ENCODE measurements around the gene RAPGEF5. TPM values are rescaled to one million over a fixed set of nuclear protein-coding genes. Genes with fewer than 3 reads are reported as not detected.

The RAPGEF5 gene
- polyA plus RNA-seq, 1 donor, result 13.9 TPM

DNA sequence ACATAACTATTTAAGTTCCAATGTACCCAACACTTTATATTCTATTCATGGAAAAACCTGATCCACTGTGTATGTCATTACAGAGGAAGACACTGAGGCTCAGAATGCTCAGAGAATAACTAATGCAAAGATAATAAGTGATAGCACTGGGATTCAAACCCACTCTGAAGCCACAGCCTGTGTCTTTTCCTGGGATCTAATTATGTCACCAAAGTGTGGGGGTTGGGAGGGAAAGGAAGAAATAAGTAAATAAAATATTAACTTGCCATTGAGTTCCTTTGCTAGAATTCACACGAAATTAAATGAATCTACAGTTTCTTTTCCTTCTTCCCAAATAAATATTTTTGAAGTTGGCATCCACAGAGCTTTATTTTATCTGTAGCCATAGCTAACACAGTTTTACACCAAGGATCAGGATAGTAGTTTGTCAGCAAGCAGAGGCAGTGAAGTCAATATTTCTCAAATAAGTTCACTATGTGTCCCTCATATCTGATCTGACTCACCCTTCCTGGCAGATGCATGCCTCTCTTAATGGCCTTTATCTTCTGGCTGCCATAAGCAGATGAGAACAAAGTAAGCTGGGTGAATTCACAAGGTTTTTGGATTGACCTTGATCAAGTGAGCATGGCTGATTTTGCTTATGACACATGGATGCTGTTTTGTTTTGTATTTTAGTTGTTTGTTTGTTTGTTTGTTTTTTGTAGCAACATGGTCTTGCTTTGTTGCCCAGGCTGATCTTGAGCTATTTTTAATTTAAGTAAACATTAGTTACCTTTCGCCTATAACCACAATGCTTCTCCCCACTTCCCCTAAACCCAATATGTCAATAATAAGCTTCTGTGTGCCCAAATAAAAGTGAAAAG is 6.3 kb downstream of the RAPGEF5 start:
- DNase-seq (ENCODE audit: low read depth), result no peak

DNA sequence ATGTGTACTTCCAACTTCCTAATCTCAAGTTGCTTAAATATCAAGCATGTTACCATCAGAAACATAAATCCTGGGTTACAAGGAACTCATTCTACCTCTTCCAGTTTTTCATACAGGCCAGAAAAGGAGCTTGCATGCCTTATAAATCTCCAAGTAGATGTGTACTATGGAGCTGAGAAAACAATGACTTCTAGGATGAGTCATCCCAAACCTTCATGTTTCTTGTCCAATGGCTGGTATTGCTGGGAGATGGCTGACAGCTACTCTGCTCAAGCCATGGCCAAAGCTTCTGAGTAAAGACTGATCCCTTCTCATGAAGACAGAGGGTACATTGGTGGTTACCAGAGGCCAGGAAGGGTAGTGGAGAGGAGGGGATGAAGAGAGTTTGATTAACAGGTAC is 8.6 kb downstream of the RAPGEF5 start:
- DNase-seq (ENCODE audit: low read depth), result no peak

DNA sequence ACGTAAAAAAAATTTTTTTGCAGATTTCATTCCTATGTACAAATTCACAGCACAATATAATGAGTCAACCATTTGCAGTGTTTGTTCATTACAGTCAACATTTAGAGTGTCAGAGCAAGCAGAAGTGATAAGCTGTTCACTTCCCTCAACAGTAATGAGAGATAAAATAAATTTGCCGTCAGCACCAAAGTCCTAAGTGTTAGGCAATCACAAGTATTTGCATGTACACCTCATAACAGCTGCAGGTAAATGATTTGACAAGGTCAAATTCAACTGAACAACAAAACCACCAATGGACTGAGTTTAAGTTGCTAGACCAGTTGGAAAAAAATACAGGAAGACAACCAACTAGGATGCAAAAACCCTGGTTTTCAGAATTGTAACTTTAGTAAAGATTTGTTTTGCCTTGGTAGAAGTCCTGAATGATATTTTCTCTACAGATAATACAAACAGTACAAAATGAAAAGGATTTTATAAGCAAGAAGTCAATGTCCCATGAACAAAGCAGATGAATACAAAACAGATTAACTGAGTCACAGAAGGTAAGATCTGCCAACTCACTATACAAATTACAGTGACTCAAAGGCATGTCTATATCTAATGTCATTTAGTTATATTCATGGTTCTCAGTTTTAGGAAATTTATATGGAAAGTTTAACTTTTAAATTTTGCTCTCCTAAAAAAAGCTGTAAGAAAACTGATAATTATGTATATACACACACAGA is 10.4 kb downstream of the RAPGEF5 start:
- DNase-seq (ENCODE audit: low read depth), result no peak

DNA sequence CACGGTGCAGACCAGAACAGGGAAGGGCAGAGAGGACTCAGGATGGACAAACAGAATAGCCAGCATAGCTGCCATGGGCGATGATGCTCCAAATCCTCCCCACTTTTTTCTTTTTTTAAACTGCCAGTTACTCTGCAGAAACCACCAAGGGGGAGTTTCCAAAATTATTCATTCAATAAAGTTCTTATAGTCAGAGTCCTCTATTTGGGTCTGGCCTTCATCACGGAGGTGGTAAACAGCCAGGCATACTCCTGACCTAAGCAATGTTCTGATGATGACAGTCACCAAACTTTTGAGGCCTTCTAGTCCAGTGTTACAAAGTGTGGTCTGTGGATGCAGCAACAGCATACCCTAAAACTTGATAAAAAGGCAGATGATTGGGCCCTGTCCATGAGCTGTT is 12.3 kb downstream of the RAPGEF5 start:
- DNase-seq (ENCODE audit: low read depth), result no peak

DNA sequence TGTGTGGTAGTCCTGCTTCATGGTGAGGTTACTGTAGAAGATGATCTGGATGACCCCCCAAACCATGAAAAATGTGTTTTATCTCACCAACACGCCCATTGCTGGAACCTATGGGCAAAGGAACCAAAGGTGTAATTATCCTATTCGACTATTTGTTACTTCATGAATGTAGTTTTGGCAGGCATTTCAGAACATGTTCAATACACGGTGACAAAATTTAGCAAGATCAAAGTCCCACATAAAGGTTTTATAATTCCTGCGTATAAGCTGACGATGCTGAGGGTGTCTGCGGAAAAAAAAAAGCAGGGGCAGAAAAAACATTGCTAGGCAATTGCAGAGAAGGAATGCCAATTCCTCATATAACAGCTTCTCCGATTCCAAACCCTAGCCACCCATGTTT is 13.3 kb downstream of the RAPGEF5 start:
- DNase-seq (ENCODE audit: low read depth), result no peak

DNA sequence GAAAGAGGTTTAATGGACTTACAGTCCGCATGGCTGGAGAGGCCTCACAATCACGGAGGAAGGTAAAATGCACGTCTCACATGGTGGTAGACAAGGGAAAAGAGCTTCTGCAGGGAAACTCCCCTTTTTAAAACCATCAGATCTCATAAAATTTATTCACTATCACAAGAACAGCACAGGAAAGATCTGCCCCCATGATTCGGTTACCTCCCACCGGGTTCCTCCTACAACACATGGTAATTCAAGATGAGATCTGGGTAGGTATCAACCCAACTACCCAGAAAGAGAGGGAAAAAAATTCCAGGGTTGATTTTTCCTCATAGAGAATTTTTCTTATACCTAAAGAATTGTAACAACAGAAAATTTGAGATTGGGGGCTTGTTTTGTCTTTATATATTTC is 13.9 kb downstream of the RAPGEF5 start:
- DNase-seq (ENCODE audit: low read depth), result no peak

DNA sequence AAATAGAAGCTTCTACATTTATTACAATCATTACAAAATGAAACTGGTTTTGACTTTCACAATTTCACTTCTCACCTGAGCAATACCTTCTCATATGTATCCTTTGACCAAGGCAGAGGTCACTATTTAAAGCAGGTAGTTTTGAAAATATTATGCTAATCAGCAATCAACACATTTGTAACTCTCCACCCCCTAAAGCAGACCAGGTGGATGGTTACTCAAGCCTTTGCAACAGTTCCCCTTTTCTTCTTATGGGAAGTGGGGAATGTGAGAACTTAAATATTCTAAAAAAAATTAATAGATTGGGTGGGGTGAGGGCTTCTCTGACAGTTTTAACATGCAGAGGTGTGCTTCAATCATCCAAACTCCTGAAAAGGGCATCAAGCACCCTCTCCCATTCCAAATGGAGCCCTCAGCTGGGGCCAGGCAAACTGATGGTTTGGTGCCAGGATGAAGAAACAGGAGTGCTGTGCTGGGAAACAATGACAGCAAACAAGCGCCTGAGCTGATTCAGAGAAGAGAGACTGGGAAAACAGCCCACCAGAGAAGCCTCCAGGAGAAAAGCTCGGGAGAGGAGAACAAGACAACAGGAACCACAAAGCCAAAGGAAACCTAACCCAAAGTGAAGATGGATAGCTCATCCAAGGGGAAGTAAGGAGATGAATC is 17.1 kb downstream of the RAPGEF5 start:
- no peak for DNase-seq (ENCODE audit: low read depth)

DNA sequence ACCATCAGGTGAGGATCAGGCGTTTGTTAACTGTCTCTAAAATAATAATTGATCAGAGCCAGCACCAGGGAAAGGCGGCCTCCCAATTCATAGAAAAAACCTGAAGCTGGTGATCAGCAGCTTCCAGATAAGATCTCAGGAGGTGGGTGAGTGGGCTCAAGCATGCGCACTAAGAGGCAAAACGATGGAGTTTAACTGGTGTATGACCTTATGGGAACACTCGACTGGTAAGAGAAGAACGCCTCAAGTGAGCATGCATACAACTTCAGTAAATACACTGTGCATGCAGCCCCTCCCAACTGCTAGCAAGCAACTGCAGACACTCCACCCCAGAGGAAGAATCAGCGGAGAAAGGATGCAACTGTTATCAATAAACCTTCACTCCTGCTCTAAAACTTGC is 18.1 kb downstream of the RAPGEF5 start:
- no peak for DNase-seq (ENCODE audit: low read depth)

DNA sequence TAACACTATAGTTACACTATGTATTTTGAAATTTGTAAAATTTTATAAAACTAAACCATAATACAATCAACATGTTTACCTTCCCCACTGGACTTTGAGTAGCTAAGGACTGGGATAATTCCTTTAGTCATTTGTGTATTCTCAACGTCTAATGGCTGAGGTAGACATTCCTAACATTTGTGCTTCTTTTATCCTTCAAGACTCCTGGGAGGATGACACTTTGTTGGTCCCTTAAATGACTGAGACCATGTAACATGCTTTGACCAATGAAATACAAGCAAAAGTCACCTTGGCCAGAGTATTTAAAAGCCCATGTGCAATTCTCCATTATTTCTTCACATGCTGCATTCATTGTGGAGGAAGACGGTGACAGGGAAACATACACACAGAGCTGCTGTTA is 18.5 kb downstream of the RAPGEF5 start:
- no peak for DNase-seq (ENCODE audit: low read depth)

DNA sequence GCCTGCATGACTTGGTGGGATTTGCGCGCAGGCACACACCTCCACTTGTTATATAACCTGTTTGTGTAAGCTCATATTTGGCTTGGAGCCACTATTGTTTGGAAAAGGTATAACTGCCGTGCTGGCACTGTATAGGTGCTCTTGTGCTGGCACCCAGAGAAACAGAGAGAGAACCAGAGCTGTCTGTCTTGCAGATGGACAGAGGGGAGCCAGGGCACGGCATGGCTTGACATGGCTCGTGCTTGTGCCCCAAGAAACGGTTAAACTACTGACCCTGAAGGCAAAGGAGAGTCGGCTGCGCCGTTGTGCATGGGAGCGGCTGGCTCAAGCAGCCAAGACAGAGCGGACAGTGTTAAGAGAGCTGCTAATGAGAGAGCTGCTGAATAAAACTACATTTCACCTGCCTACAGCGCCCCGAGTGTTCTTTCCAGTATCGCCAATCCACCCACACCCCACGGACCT is 23.2 kb downstream of the RAPGEF5 start:
- no peak for DNase-seq (ENCODE audit: low read depth)

DNA sequence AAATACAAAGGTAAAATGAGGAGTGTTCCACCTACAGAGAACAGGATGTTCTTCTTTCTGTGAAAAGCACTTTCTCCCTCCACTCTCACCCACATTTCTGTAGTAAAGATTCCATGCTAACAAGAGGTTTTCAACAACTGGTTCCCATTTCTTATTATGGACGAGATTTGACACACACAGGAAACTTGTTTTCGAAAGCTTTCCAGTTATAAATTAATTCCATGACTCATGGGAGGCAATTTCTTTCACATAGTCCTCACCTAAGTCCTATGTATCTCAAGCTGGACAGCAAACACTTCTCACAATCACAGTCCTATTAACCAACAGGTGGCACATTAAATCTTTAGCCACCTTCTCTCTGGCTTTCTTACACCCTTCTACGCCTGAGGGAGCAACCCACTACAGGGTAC is 24.5 kb downstream of the RAPGEF5 start:
- DNase-seq (ENCODE audit: low read depth), result no peak

DNA sequence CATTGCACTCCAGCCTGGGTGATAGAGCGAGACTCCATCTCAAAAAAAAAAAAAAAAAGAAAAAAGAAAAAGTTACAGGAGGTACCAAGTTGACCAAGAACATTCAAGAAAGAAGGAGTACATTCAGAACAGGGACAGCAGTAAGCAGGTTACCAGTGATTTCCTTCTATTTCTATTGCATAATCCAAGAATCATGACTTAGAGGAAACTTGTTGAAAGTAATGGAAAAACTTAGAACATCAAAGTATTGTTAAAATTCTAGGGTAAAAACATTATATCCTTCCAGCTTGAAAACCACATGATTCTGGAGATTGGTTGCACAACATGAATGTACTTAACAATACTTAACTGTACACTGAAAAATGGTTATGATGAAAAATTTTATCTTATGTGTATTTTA is 25.2 kb downstream of the RAPGEF5 start:
- no peak for DNase-seq (ENCODE audit: low read depth)

DNA sequence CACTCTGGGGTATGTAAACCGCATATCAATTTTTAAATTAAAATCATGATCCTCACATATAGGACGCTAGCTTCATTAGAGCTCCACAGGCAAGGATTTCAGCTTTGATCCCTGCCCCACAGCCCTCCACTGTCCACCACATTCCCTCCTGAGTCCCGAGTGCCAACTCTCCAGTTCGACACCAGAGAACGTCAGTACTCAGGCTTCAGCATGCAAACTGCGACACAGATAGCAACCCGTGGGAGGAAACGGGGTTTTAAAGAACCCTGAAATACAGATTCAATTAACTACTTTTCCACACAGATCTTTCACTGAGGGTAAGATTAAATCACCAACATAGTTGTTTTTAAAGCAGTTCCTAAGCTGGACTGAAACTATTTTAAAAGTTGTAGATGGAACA is 26.1 kb downstream of the RAPGEF5 start:
- DNase-seq (ENCODE audit: low read depth), result no peak

DNA sequence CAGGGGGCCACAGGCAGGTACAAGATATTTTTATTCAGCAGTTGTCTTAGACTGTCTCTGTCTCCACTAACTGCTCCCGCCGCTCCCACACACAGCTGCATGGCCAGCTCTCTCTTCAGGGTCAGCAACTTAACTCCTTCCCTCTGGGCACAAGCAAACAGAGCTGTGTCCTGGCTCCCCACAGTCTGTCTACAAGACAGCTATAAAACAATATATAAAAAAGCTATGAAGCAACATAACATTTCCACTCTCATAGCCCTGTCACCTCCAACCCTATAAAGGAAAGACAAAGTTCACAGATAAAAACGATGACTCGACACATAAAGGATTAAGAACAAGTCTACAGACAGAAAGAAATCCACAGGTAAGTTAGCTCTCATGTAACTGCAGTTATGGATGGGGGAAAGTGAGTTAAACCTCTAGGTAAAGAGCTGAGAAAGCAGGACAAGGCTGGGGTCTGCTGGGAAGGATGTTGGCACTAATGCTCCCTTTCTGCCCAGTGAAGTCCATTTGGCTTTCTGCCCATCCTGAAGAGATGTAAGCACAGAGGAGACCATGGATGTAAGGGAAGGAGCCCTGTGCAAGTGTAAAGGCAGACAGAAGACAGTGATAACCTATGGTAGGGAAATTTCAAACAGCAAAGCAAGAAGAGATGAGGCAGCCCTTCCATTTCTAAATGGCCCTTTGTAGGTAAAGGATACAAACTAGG is 27.0 kb downstream of the RAPGEF5 start:
- no peak for DNase-seq (ENCODE audit: low read depth)

DNA sequence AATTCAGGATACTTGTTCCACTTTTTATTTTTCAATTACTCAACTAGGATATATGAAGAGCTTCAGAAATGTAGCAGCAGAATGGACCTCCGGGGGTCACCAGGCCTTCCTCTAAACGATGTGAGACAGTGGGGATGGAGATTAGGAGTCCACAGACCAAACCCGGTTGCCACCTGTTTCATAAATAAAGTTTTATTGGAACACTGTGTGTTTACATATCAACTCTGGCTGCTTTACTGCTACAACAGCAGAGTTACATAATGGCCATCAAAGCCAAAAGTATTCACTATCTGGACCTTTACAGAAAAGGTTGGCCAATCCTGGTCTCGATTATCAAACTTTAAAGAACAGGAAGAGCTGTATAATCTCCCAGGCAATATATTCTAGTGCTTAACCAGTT is 30.8 kb downstream of the RAPGEF5 start:
- DNase-seq (ENCODE audit: low read depth), result no peak

DNA sequence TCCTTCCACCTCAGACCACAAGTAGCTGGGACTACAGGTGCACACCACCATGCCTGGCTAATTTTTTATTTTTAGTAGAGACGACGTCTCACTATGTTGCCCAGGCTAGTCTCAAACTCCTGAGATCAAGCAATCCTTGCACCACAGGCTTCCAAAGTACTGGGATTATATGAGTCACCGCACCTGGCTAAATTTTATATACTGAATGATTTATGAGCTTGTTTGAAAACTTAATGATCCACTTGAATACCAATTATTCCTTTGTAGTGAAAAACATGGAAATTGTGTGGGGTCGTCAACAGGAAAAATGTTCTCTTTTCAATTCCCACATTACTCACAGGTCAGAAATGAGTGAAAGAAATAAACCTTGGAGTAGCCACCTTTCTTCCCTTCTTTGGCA is 31.3 kb downstream of the RAPGEF5 start:
- no peak for DNase-seq (ENCODE audit: low read depth)

DNA sequence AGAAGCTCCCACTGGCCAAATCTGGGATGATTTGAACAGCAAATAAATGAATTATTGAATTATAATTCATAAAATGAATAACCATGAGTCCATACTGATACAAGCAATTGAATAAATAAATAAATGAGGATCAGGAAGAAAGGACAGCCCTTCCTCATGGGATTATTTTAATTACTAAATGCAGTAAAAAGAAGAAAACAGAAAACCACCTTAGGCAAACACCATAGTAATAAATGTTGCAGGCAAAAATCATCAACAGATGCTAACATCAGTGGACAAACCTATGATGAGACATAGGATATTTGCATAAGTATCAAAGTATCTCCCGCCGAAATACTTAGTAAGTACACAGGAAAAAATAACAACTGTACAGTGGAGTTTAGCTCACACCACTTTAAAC is 33.2 kb downstream of the RAPGEF5 start:
- DNase-seq (ENCODE audit: low read depth), result no peak

DNA sequence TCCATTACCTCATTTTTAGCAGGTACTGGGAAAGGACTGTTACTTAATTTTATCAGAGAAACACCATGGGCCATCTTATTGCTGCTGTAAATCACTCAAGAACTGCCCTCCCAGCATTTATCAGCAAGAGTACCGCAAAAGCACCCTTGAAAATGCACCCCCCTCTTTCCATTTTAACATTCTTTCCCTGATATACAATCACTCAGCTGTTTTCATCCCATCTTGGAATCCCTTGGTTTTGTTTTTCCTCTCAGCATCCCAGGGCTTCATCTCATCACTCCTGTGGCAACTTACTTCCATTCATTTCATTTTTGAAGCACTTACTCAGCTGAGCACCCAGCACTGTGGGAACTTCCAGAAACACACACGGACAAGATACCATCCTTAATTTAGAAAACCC is 36.5 kb downstream of the RAPGEF5 start:
- DNase-seq (ENCODE audit: low read depth), result no peak

DNA sequence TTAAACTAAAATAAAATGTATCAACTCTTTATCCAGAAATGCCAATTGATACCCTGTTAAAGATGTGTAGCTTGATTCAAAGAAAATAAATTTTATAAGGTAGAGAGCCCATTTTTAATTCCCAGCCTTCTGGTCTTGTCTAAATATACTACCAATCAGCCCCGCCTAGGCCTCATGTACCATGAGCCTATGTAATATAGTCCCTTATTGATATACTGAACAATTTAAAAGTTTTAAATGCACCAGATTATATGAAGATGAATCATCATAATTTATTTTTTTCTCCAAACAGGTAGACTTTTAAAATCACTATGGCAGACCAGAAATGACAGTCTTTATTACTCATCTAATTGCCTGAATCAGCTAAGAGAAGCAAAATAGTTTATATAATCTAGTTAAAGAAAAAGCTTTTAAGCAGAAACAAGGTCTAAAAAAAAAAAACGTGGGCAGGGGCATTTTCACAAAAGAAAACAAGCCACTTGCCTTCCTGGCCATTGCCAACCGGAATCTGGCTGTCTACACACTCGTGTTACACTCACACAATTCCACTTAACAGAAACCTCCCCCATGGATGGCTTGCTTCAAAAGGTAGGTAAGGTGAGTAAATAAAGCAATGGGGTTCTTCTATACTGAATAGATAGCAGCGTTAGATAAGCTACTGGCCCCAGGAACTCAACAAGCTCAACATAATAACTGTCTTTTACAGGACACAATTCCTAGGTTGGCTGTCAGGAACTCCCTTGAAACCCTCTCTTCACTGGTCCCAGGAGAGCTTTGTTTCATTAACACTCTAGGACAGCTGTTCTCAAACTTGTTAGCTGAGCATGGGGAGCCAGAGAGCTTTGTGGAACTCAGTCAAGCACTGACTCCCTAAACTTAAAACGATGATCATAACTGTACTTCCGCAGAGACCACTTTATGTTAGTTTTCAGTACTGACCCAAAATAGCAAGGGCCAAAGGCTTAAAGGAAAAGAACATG is 37.2 kb downstream of the RAPGEF5 start:
- no peak for DNase-seq (ENCODE audit: low read depth)

DNA sequence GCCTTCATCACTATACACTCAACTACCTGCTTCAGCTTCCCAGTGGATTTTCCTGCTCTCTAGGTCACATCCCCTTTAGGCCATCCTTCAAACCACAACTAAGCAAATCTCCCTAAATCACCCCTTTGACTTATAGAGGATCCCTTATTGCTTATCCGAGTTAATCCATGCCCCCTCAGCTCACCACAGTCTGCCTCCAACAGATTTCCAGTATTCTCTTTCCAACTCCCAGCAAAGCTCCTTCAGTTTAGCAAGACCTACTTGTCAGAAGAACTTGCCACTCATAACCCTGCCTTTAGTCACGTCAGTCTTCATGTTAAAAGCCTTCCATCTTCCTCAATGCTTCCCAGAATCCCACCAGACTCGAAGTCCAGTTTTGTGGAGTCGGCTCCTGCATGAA is 38.6 kb downstream of the RAPGEF5 start:
- no peak for DNase-seq (ENCODE audit: low read depth)

DNA sequence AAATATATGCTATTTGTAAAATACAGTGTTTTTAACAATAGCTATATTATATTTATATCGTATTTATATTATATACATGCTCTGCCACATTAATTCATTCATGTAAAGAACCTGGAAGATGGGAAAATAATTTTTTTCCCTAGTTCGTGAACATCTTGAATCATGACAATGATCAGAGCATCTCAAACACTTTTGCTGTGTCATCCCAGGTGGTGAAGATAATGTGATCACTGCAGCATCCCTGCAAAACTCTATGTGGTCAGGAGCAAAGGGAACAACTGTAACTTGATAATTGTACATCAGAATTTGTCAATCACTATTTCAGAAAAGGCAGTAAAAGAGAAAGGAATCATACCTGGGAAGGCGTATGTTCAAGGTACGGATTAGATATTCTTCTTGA is 39.3 kb downstream of the RAPGEF5 start:
- no peak for DNase-seq (ENCODE audit: low read depth)

Data from forelimb muscle (tissue), 1 donor.